ENCODE measurements around the gene KMT2A.
A peak's percentile ranks its signal among the peaks of the same experiment; 100 is the strongest.

Gene KMT2A

GRCh38 chr11:118437208-118438125 is 1.2 kb downstream of the KMT2A start:
- DNase-seq (ENCODE audit: low read depth): peak; percentile 66
- peak overlapping the region; percentile 83 for H3K4me3 ChIP-seq (ENCODE audit: low read depth, low read length)
- TF ChIP-seq MAX (IDR thresholded peaks at IDR 0.05; ENCODE audit: low read depth, low read length): peak; percentile 23; the same call in 1 of the 2 replicates
- TF ChIP-seq POLR2A (IDR thresholded peaks at IDR 0.05; ENCODE audit: extremely low read depth, insufficient read length): no peak

- peak; percentile 67 for DNase-seq (ENCODE audit: low read depth)
- H3K4me3 ChIP-seq (ENCODE audit: low read depth, low read length): peak overlapping the region; percentile 83
These were observed 2.1 kb downstream of the KMT2A start for GRCh38 chr11:118438314-118438931.

GRCh38 chr11:118439646-118440045 is 3.4 kb downstream of the KMT2A start:
- TF ChIP-seq MYC (IDR thresholded peaks at IDR 0.05; ENCODE audit: low read depth, low read length): no peak
- peak overlapping the region; percentile 83 for H3K4me3 ChIP-seq (ENCODE audit: low read depth, low read length)
- DNase-seq (ENCODE audit: low read depth): no peak

More at GRCh38 chr11:118438314-118438931, 2.1 kb downstream of the KMT2A start:
- TF ChIP-seq MYC (IDR thresholded peaks at IDR 0.05; ENCODE audit: low read depth, low read length) (no peak), MAX (IDR thresholded peaks at IDR 0.05; ENCODE audit: low read depth, low read length) (no peak), CTCF (IDR thresholded peaks at IDR 0.05; ENCODE audit: low read depth, low read length) (peak; percentile 4), POLR2A (IDR thresholded peaks at IDR 0.05; ENCODE audit: extremely low read depth, insufficient read length) (no peak)

- no peak for TF ChIP-seq POLR2A (IDR thresholded peaks at IDR 0.05; ENCODE audit: extremely low read depth, insufficient read length)
- no peak for TF ChIP-seq CTCF (IDR thresholded peaks at IDR 0.05; ENCODE audit: low read depth, low read length)
- no peak for TF ChIP-seq MYC (IDR thresholded peaks at IDR 0.05; ENCODE audit: low read depth, low read length)
- no peak for TF ChIP-seq MAX (IDR thresholded peaks at IDR 0.05; ENCODE audit: low read depth, low read length)
- DNase-seq (ENCODE audit: low read depth): no peak
- peak overlapping the region; percentile 13 for H3K4me3 ChIP-seq (ENCODE audit: low read depth, low read length)
These were observed 5.5 kb downstream of the KMT2A start for GRCh38 chr11:118441770-118442275.

- no peak overlapping the region for H3K4me3 ChIP-seq (ENCODE audit: low read depth, low read length)
- no peak for DNase-seq (ENCODE audit: low read depth)
- TF ChIP-seq POLR2A (IDR thresholded peaks at IDR 0.05; ENCODE audit: extremely low read depth, insufficient read length) (no peak), MYC (IDR thresholded peaks at IDR 0.05; ENCODE audit: low read depth, low read length) (no peak), MAX (IDR thresholded peaks at IDR 0.05; ENCODE audit: low read depth, low read length) (no peak), CTCF (IDR thresholded peaks at IDR 0.05; ENCODE audit: low read depth, low read length) (no peak)
These were observed 6.0 kb downstream of the KMT2A start for GRCh38 chr11:118442301-118442700.

- TF ChIP-seq CTCF (IDR thresholded peaks at IDR 0.05; ENCODE audit: low read depth, low read length) (no peak), MAX (IDR thresholded peaks at IDR 0.05; ENCODE audit: low read depth, low read length) (no peak), MYC (IDR thresholded peaks at IDR 0.05; ENCODE audit: low read depth, low read length) (no peak), POLR2A (IDR thresholded peaks at IDR 0.05; ENCODE audit: extremely low read depth, insufficient read length) (no peak)
- H3K4me3 ChIP-seq (ENCODE audit: low read depth, low read length): no peak overlapping the region
- no peak for DNase-seq (ENCODE audit: low read depth)
These were observed 6.8 kb downstream of the KMT2A start for GRCh38 chr11:118442908-118443589.

All from NB4 (cell line).